ENCODE results near the gene NCMAP. TPM values are rescaled to one million over a fixed set of nuclear protein-coding genes. Genes with fewer than 3 reads are reported as not detected.
"Not testable (repeated sequence)": the region's sequence is repeated elsewhere in the genome, so short reads cannot be mapped to it uniquely, and the experiment has no call there.

Gene NCMAP
- total RNA-seq, 2 experiments from 2014 or later = not detected

DNA sequence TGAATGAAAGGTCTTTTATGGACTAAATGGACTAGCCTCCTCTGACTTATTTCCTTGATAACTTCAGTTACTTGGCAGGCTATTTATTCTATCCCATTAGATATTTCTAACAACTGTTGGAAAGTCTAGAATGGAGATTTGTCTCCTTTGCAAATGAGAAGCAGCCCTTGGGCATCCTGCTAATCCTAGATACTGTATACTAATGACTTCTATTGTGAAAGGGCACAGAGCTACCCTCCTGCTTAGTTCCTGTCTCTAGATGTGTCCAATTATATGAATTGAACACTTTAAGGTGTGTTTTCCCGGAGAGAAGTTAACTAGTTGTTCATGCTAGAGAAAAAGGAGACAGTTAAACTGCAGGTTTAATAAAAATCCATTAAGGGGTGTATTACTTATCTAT is 10.2 kb upstream of the NCMAP start:
- Mint-ChIP-seq H3K4me1 (peaks cover 36% of the 10 kb centered on the region), H3K4me3 (no peak overlapping the region), H3K27me3 (peaks cover 4% of the 10 kb centered on the region), H3K9me3 (no peaks in the 10 kb centered on the region), H3K36me3 (ENCODE audit: low read depth) (no peaks in the 10 kb centered on the region), H3K27ac (no peak overlapping the region)
- ChIA-PET POLR2A (interaction anchor here (1.0 kb wide), 1 partner anchor 9 kb away, joined by 3 read pairs; no protein-coding TSS in a partner anchor), CTCF (interaction anchor here (0.5 to 1.0 kb wide), 2 partner anchors 10 to 357 kb away, joined by 3 to 4 read pairs; no protein-coding TSS in a partner anchor)
- DNase-seq = no peak

DNA sequence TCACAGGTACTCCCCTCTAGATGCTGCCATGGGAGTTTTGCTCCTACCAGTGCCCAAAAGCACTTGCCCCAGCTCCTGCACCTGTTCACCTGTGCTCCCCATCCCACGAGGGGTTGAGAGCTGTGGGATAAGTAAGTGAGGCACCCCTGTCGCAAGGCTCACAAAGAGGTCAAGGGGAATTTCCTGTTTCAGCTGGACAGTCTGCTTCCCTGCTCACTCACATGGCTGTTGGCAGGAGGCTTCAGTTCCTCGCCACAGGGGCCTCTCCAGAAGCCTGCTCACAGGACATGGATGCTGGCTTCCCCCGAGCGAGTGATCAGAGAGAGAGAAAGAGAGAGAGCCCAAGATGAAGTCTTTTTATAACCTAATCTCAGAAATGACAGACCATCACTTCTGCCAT is 8.7 kb upstream of the NCMAP start:
- H3K27ac Mint-ChIP-seq = no peak overlapping the region
- H3K27me3 Mint-ChIP-seq = peaks cover 4% of the 10 kb centered on the region
- no peaks in the 10 kb centered on the region for H3K36me3 Mint-ChIP-seq (ENCODE audit: low read depth)
- CTCF ChIA-PET = interaction anchor here (0.6 to 1.2 kb wide), 2 partner anchors 40 to 132 kb away, joined by 3 to 9 read pairs; partner anchors contain the start of gene NIPAL3
- POLR2A ChIA-PET = no interaction called here
- H3K4me3 Mint-ChIP-seq = no peak overlapping the region
- no peak for DNase-seq
- H3K9me3 Mint-ChIP-seq = no peaks in the 10 kb centered on the region
- H3K4me1 Mint-ChIP-seq = peaks cover 21% of the 10 kb centered on the region

- ChIA-PET POLR2A (no interaction called here), CTCF (interaction anchor here (1.0 to 1.2 kb wide), 3 partner anchors 39 to 66 kb away, joined by 3 to 9 read pairs (median 5); no protein-coding TSS in a partner anchor)
- no peak for DNase-seq
- Mint-ChIP-seq H3K36me3 (ENCODE audit: low read depth) (no peaks in the 10 kb centered on the region), H3K4me1 (peaks cover 16% of the 10 kb centered on the region), H3K4me3 (no peak overlapping the region), H3K27ac (no peak overlapping the region), H3K27me3 (peaks cover 4% of the 10 kb centered on the region), H3K9me3 (no peaks in the 10 kb centered on the region)
These were observed 7.8 kb upstream of the NCMAP start for GRCh38 chr1:24548070-24548469.

DNA sequence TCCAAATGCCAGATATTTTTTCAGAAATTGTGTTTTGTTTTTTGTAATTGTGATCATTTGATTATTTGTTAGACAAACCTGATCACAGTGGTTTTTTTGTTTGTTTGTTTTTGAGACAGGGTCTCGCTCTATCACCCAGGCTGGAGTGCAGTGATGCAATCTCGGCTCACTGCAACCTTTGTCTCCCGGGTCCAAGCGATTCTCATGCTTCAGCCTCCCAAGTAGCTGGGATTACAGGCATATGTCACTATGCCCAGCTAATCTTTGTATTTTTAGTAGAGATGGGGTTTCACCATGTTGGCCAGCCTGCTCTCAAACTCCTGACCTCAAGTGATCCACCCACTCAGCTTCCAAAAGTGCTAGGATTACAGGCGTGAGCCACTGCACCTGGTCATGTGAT is 6.7 kb upstream of the NCMAP start:
- H3K27ac Mint-ChIP-seq; H3K9me3 Mint-ChIP-seq; DNase-seq; H3K36me3 Mint-ChIP-seq (ENCODE audit: low read depth); H3K4me3 Mint-ChIP-seq; POLR2A ChIA-PET: not testable (repeated sequence)
- CTCF ChIA-PET = interaction anchor here (0.7 to 1.2 kb wide), 4 partner anchors 8 to 68 kb away, joined by 3 to 5 read pairs (median 3); no protein-coding TSS in a partner anchor
- peaks cover 14% of the 10 kb centered on the region for H3K4me1 Mint-ChIP-seq
- H3K27me3 Mint-ChIP-seq = peaks cover 11% of the 10 kb centered on the region

- H3K9me3 Mint-ChIP-seq = no peaks in the 10 kb centered on the region
- ChIA-PET CTCF (no interaction called here), POLR2A (no interaction called here)
- peaks cover 5% of the 10 kb centered on the region for H3K4me1 Mint-ChIP-seq
- H3K27me3 Mint-ChIP-seq = peaks cover 25% of the 10 kb centered on the region
- no peaks in the 10 kb centered on the region for H3K36me3 Mint-ChIP-seq (ENCODE audit: low read depth)
- no peak overlapping the region for H3K27ac Mint-ChIP-seq
- no peak overlapping the region for H3K4me3 Mint-ChIP-seq
- no peak for DNase-seq
These were observed 4.5 kb upstream of the NCMAP start for GRCh38 chr1:24551290-24551959.

- no peak overlapping the region for H3K27ac Mint-ChIP-seq
- peaks cover 7% of the 10 kb centered on the region for H3K4me1 Mint-ChIP-seq
- no peak overlapping the region for H3K4me3 Mint-ChIP-seq
- DNase-seq = no peak
- ChIA-PET POLR2A (no interaction called here), CTCF (no interaction called here)
- no peaks in the 10 kb centered on the region for H3K36me3 Mint-ChIP-seq (ENCODE audit: low read depth)
- no peaks in the 10 kb centered on the region for H3K9me3 Mint-ChIP-seq
- peaks cover 31% of the 10 kb centered on the region for H3K27me3 Mint-ChIP-seq
These were observed 3.8 kb upstream of the NCMAP start for GRCh38 chr1:24551960-24552571.

DNA sequence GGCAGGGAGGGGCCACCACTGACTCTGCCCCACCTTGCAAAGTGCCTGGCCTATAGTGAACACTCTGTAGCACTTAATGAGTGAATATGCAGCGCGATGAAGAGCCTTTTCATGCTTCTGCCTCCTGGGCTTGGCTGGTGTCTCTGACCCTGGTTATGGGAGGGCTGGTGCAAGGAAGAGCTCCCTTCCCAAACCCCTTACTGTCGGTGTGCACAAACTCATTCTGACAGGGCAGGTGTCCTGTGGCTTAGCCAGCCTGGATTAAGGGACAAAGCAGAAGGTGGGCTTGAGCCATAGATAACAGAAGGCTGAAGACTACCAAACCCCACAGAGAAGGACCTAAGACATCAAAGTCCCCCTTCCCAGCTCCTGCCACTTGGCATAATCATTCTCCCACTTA is 2.0 kb upstream of the NCMAP start:
- ChIA-PET POLR2A (no interaction called here), CTCF (no interaction called here)
- DNase-seq = no peak
- Mint-ChIP-seq H3K27me3 (peaks cover 32% of the 10 kb centered on the region), H3K9me3 (no peaks in the 10 kb centered on the region), H3K4me3 (no peak overlapping the region), H3K27ac (no peak overlapping the region), H3K4me1 (peaks cover 10% of the 10 kb centered on the region), H3K36me3 (ENCODE audit: low read depth) (no peaks in the 10 kb centered on the region)

DNA sequence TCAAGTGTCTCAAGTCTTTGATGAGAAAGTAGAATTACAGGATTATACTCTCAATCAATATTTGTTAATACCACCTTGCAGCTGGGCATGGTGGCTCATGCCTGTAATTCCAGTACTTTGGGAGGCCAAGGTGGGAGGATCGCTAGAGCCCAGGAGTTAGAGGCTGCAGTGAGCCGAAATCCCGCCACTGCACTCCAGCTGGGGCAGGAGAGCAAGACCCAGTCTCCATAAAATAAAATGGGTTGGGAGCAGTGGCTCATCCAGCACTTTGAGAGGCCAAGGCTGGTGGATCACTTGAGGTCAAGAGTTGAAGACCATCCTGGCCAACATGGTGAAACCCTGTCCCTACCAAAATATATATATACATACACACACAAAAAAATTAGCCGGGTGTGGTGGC is 1.2 kb upstream of the NCMAP start:
- ChIA-PET CTCF (interaction anchor here (1.1 to 1.3 kb wide), 2 partner anchors 9 to 32 kb away, joined by 3 to 4 read pairs; no protein-coding TSS in a partner anchor), POLR2A (interaction anchor here (0.8 to 1.0 kb wide), 2 partner anchors 9 to 142 kb away, joined by 3 to 4 read pairs; partner anchors contain the start of gene STPG1)
- no peak overlapping the region for H3K4me3 Mint-ChIP-seq
- H3K4me1 Mint-ChIP-seq = peaks cover 10% of the 10 kb centered on the region
- H3K27ac Mint-ChIP-seq = no peak overlapping the region
- H3K36me3 Mint-ChIP-seq (ENCODE audit: low read depth) = no peaks in the 10 kb centered on the region
- no peaks in the 10 kb centered on the region for H3K9me3 Mint-ChIP-seq
- peaks cover 31% of the 10 kb centered on the region for H3K27me3 Mint-ChIP-seq
- DNase-seq = no peak

DNA sequence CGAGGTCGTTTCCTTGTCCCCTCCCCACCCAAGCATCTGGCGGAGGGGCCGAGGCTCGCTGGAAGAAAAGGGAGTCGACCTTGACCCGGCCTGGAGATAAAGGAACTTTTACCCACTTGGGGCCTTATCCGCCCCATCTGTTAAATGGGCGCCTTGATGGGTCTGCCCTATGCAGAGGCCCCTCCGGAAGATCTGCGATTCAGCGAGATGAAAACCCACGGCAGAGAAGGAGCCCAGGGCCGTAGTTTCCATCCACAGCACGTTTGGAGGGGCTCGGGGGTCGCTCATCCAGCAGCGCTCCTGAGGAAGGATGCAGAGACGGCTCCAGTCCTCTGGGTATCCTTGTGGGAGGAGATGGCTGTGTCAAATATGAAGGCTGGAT is 518 bp downstream of the NCMAP start:
- CTCF ChIA-PET = interaction anchor here (1.0 kb wide), 1 partner anchor 31 kb away, joined by 4 read pairs; no protein-coding TSS in a partner anchor
- Mint-ChIP-seq H3K27me3 (peaks cover 31% of the 10 kb centered on the region), H3K36me3 (ENCODE audit: low read depth) (no peaks in the 10 kb centered on the region), H3K4me3 (no peak overlapping the region), H3K4me1 (peaks cover 10% of the 10 kb centered on the region), H3K27ac (no peak overlapping the region), H3K9me3 (no peaks in the 10 kb centered on the region)
- DNase-seq = no peak
- POLR2A ChIA-PET = no interaction called here

- no peaks in the 10 kb centered on the region for H3K36me3 Mint-ChIP-seq (ENCODE audit: low read depth)
- H3K27me3 Mint-ChIP-seq = peaks cover 34% of the 10 kb centered on the region
- ChIA-PET POLR2A (no interaction called here), CTCF (interaction anchor here (1.0 to 1.3 kb wide), 2 partner anchors 30 to 142 kb away, joined by 3 to 4 read pairs; partner anchors contain the start of gene NIPAL3)
- no peak for DNase-seq
- H3K27ac Mint-ChIP-seq = no peak overlapping the region
- H3K4me3 Mint-ChIP-seq = no peak overlapping the region
- peaks cover 10% of the 10 kb centered on the region for H3K4me1 Mint-ChIP-seq
- H3K9me3 Mint-ChIP-seq = no peaks in the 10 kb centered on the region
These were observed 1.3 kb downstream of the NCMAP start for GRCh38 chr1:24557220-24557619.

DNA sequence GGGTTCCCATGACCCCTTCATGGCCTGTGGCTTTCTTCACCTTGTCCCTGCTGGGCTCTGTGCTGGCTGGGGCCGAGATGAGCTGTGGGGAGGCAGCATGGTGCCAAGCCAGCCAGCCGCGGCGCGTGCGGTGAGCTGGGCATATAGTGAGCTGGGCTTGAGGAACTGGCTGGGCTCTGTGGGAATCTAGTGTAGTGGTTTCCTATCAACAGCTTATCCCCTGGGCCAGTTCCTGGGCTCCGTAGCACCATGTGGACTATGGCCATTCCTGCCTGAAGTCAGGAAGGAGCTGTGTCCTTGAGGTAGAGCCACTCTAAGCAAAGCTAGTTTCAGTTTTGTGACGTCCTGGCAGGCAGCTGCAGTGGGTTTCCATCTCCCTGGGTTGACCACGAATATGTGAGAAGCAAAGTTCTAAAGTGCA is 1.8 kb downstream of the NCMAP start:
- H3K4me3 Mint-ChIP-seq = no peak overlapping the region
- no peak overlapping the region for H3K27ac Mint-ChIP-seq
- no peaks in the 10 kb centered on the region for H3K36me3 Mint-ChIP-seq (ENCODE audit: low read depth)
- peaks cover 34% of the 10 kb centered on the region for H3K27me3 Mint-ChIP-seq
- ChIA-PET CTCF (interaction anchor here (1.0 to 1.3 kb wide), 2 partner anchors 15 to 142 kb away, joined by 3 to 5 read pairs; partner anchors contain the start of gene NIPAL3), POLR2A (interaction anchor here (1.0 kb wide), 1 partner anchor 98 kb away, joined by 3 read pairs; no protein-coding TSS in a partner anchor)
- no peaks in the 10 kb centered on the region for H3K9me3 Mint-ChIP-seq
- H3K4me1 Mint-ChIP-seq = peaks cover 10% of the 10 kb centered on the region
- DNase-seq = no peak

- no peaks in the 10 kb centered on the region for H3K9me3 Mint-ChIP-seq
- H3K4me1 Mint-ChIP-seq = peaks cover 10% of the 10 kb centered on the region
- H3K27me3 Mint-ChIP-seq = peaks cover 35% of the 10 kb centered on the region
- H3K4me3 Mint-ChIP-seq = no peak overlapping the region
- ChIA-PET POLR2A (interaction anchor here (1.0 kb wide), 1 partner anchor 99 kb away, joined by 3 read pairs; no protein-coding TSS in a partner anchor), CTCF (interaction anchor here (1.0 to 1.3 kb wide), 2 partner anchors 16 to 143 kb away, joined by 3 to 5 read pairs; partner anchors contain the start of gene NIPAL3)
- no peak for DNase-seq
- H3K36me3 Mint-ChIP-seq (ENCODE audit: low read depth) = no peaks in the 10 kb centered on the region
- H3K27ac Mint-ChIP-seq = no peak overlapping the region
These were observed 2.6 kb downstream of the NCMAP start for GRCh38 chr1:24558455-24558854.
